H1 (cell line): ENCODE measurements around the gene GTPBP6. TPM values are rescaled to one million over a fixed set of nuclear protein-coding genes. Genes with fewer than 3 reads are reported as not detected.

ENCODE experiments used
- BCL11A ChIP-seq, 2 experiments: IDR thresholded peaks; one replicate each; pipeline ENCODE4 v1.6.1; 2011; ENCODE audit warnings: low read depth in 2 of 2, low read length in 2 of 2, mild to moderate bottlenecking in 2 of 2
- CEBPB ChIP-seq: IDR thresholded peaks from 2 replicates; pipeline ENCODE4 v1.6.1; 2012; ENCODE audit warnings: low read depth, low read length
- CHD7 ChIP-seq: fragments of 300-600 bp; sonication (generic); IDR thresholded peaks from 2 replicates; pipeline ENCODE4 v1.7.1; 2012; ENCODE audit warnings: low read length, moderate library complexity, mild to moderate bottlenecking, inconsistent platforms; ENCODE audit not compliant: insufficient replicate concordance
- KDM1A ChIP-seq: fragments of 200-600, 300-600 bp; sonication (generic); IDR thresholded peaks from 2 replicates; pipeline ENCODE4 v1.7.1; 2016; ENCODE audit warnings: mild to moderate bottlenecking, low read length, borderline replicate concordance
- MAFK ChIP-seq: IDR thresholded peaks from 2 replicates; pipeline ENCODE4 v1.6.1; 2012; ENCODE audit warnings: low read depth, mild to moderate bottlenecking, improper control_type of control experiment, low read length
- MAX ChIP-seq: IDR thresholded peaks from 2 replicates; pipeline ENCODE4 v1.6.1; 2012; ENCODE audit warnings: inconsistent platforms
- RAD21 ChIP-seq, 2 experiments: IDR thresholded peaks in 1 of 2; conservative IDR thresholded peaks in 1 of 2; 2 replicates each; pipeline ENCODE4 v1.6.1; 2011; ENCODE audit warnings: low read depth in 2 of 2, low read length in 2 of 2, improper control_type of control experiment in 1 of 2, inconsistent platforms in 1 of 2, mild to moderate bottlenecking in 1 of 2, moderate library complexity in 1 of 2
- SIN3A ChIP-seq, 2 experiments: IDR thresholded peaks in 1 of 2; conservative IDR thresholded peaks in 1 of 2; 2 replicates each; pipeline ENCODE4 v1.6.1; 2011 to 2012; ENCODE audit warnings: low read length in 2 of 2, improper control_type of control experiment in 1 of 2, low read depth in 1 of 2, mild to moderate bottlenecking in 1 of 2
- SP2 ChIP-seq: IDR thresholded peaks from 2 replicates; pipeline ENCODE4 v1.6.1; 2012; ENCODE audit warnings: mild to moderate bottlenecking, low read length, inconsistent platforms
- TEAD4 ChIP-seq: IDR thresholded peaks from 2 replicates; pipeline ENCODE4 v1.6.1; 2012; ENCODE audit warnings: low read depth, low read length, inconsistent platforms, mixed read lengths
- polyA plus RNA-seq, 7 experiments: library from polyadenylated mRNA; depleted of rRNA in 3 of 7; stranded (reverse) in 5 of 7; unstranded in 2 of 7; fragments of >200 nt in 5 of 7; fragments of 200-250 nt in 2 of 7; gene quantifications; 1 replicate in 5 of 7; 2 replicates in 1 of 7; 4 replicates in 1 of 7; pipeline versions ENCODE4 v1.2.1 to v1.2.3, GENCODE V29; 2011 to 2013; ENCODE audit warnings: missing spikeins in 2 of 7, mixed read lengths in 2 of 7
- total RNA-seq: library from RNA; stranded (reverse); fragmentation: NEBNext Ultra II Directional; extraction: Animal tissue kit (Norgen Biotek cat#: 25700); gene quantifications from 2 replicates; pipeline ENCODE4 v1.2.1, GENCODE V29; 2021

The GTPBP6 gene
- total and polyA plus RNA-seq, 2 of the 8 experiments (the other 6 are each of a cell fraction or from before 2014, with no cell fraction given): 33.9 to 57.1 TPM

DNA sequence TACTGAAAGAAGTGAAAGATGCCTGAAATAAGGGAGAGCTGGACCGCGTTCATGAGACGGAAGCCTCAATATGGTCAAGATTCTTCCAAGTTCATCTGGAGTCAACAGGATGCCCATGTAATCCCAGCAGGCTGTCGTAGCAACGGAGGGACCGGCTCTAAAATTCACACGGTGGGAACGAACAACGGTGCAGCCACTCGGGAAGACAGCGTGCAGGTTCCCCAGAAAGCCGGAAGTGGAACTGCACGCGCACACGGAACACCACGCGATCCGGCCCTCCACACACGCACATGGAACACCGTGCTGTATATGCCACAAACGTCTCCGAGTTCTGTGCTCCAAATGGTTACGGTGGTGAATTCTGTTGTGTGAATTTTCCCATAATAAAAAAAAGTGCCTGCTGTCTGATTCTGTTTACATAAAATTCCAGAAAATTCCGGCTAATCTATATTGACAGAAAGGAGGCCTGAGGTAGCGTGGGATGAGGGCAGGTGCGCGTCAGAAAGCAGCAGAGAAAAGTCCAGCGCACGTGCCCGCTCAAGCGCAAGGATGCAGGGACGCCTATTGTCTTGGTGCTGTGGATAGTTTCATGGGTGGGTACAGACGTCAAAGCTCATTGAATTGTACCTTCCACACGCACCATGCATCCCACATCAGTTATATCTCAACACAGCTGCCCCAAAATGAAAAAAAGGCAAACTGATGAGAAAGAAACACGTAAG, 36.9 kb upstream of the GTPBP6 start (continued):
- no peak for TF ChIP-seq CHD7
- TF ChIP-seq SIN3A (conservative IDR thresholded peaks at IDR 0.05 in 1 of 2, IDR thresholded peaks at IDR 0.05 in 1 of 2; ENCODE audit: low read depth in 1 of 2, low read length in 2 of 2): no peak
- no peak for TF ChIP-seq TEAD4
- TF ChIP-seq SP2: no peak
- no peak for TF ChIP-seq BCL11A (IDR thresholded peaks at IDR 0.05; ENCODE audit: low read depth in 2 of 2, low read length in 2 of 2)
- no peak for TF ChIP-seq KDM1A
- no peak for TF ChIP-seq MAFK
- no peak for TF ChIP-seq CEBPB
- no peak for TF ChIP-seq RAD21 (IDR thresholded peaks at IDR 0.05 in 1 of 2, conservative IDR thresholded peaks at IDR 0.05 in 1 of 2; ENCODE audit: low read depth in 2 of 2, low read length in 2 of 2)
- no peak for TF ChIP-seq MAX
